Activated CD4-positive, alpha-beta T cell treated with anti-CD3 and anti-CD28 coated beads, Interleukin-2, amount 50 U/mL, for 1 hour (primary cell): Measurements from ENCODE around the gene MMP12.

Experiments
- DNase-seq: peaks from one replicate; pipeline ENCODE4 v3.0.0-alpha.2; 2020

MMP12 gene

DNA sequence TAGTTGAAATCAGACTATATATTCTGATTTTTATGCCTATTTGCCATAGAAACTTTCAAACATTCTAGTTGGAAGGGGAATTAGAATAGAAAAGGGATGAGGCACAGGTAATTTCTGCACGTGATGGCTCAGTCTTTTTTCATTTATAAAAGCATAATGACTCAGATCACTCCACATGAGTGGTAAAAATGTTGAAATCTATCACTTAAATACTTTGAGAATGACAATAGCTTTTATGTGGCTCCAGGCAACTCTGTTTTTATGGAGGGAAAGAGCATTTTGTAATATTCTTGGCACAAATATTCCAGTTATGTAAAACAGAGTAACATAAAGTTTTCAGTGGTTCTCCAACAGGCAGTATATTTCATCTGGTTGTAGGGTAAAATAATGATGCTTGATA is 25.5 kb downstream of the MMP12 start:
- DNase-seq = no peak

DNA sequence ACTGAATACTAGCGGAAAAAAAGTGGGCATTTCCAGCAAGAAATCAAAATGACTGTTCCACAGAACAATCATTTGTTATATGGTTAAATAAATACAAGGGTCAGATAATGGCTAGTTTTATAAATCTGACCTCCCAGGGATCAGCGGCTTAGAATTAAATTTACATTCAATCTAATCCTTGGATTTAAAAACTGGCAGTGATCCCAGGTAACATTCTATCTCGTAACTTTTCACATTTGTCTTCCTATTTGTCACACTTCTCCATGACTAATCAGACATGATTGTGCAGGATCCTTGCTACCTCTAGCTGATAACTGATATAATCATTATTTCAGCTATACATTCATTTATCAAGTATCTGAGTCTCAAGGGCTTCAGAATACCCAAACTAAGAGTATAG is 28.5 kb downstream of the MMP12 start:
- no peak for DNase-seq

DNA sequence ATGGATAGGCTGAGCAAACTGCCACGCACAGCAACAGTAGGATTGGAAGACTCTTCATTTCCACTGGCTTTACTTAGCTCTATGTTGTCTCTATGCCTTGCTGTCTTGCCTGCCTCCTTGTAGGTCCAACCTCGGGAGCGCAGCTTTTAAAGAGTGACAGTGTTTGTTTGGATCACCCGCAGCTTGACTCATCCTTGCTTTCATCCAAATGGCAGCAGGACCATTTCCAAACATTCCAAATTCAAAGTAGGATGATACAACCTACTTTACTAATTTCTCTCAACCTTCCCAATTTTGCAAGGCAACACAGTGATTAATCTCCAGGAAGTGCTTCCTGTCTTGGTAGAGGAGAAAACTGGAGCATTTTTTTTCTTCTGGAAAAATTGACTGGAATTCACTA is 31.3 kb downstream of the MMP12 start, which contains the start of gene MMP3:
TSS of gene MMP3 (minus strand) at position 121 of the 400 bp plus-strand sequence. CDS start at position 58, 63 bp downstream.
- DNase-seq = no peak

DNA sequence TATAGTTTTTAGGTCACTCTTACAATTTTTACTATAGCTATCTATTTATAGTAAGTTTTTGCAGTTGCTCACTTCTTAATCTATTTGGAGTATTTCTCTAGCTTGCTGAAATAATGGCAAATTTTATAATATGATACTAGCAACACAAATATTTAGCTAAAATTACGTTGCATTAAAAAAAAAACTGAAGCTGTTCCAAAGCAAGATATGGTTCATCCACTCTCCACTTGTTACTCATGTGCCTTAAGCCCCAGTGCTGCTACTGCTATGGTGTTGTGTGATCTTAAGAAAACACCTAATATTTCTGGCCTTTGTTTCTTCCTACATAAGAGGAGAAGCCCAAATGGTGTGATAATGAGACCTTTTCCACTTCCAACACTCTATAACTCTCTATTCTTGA is 31.9 kb downstream of the MMP12 start:
- DNase-seq = no peak

DNA sequence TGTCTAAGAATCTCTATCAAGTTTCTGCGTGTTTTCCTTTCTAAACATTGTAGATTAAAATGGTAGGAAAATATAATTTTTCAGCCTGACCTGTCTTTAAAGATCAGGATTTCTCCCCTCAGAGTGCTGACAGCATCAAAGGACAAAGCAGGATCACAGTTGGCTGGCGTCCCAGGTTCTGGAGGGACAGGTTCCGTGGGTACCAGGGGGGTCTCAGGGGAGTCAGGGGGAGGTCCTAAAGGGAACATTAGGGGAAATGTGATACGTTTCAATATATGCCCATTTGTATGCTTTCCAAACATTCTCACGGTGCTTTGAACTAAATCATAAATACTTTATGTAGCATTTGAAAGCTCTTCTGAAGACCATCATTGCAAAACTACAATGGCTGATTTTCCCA is 34.8 kb downstream of the MMP12 start:
- DNase-seq = no peak

DNA sequence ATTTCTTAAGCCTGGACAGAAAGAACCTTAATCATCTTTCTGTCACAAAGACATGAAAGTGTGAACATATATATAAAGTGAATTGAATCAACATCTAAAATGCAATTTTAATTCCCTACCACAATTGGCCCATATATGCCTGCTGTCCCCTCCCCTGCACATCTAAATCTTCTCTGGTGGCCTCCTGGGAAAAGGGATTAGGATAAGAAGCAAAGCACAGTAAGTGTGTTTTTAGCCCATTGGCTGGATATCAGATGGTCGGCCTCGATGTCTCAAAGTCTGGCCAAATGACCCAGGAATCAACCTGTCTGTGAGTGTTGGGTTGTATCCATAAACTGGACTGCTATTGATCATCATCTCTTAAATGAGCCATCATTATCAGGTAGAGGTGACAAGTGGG is 37.1 kb downstream of the MMP12 start:
- no peak for DNase-seq

DNA sequence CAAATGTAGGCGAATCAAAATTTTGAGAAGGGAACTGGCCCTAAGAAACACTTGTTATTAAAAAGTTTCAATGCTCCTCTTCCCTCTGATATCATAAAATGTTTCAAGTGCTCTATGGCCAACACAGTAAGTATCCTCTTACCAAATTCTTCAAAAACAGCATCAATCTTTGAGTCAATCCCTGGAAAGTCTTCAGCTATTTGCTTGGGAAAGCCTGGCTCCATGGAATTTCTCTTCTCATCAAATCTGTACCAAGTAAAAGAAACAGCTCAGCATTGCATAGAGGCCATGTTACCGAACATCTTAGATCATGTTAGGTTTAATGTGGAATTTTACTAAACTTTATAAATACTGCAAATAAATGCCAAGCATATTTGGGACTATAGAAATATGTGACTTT is 37.6 kb downstream of the MMP12 start:
- DNase-seq = no peak

DNA sequence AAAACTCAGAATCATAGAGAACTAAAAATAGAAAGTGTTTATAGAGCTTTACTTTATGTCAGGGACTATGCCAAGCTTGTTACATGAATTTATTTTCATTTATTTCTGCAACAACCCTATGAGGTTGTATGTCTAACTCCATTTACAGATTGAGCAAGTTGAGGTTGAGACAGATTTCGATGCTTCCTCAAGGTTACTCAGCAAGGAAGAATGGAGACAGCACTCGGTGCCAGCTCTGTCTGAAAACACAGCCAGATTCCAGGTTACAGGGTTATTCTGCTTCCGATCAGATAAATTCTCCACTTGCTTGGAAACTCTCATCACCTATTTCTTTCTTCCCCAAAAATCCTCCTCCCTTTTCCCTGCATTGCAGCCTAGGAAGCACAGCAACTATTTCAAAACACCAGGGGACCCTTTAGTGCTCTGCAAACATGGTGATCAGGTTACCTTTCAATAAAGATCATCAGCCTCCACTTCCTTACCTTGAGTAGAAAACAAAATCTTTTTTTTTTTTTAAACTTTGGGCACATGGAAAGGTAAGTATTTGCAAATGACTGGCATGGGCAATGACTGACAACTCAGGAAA is 38.4 kb downstream of the MMP12 start:
- DNase-seq = no peak

DNA sequence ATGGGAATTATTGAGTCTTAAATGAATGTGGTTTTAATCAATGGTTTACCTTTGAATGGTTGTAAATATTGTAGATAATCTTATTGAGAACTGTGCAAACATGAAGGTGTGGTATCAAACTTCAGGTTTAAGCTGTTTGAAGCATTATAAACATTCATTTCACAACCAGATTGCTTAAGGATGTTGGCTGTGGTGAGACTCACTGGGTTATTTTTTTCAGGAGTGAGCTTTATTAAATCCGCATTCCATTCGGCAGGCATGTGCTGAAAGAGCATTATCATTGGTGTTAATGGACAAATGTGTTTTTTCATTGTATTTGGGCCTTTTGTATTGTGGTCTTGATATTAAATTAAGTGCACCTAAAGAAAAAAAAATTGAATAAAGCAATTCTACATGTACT is 41.1 kb downstream of the MMP12 start:
- no peak for DNase-seq

DNA sequence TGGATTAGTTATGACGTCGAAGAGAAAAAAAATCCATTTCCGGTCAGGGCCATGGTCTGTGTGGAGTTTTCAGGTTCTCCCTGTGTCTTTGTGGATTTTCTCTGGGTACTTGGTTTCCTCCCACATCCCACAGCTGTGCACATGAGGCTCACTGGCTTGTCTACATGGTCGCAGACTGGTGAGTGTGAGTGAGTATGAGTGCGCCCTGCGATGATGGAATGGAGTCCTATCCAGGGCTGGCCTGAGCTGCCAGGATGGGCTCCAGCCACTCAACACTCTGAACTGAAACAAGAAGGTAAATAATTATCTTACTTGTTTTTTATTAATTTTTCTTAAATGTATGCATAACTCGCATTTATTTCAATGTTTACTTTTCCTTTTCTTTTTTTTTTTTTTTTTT is 42.2 kb downstream of the MMP12 start:
- DNase-seq = no peak

DNA sequence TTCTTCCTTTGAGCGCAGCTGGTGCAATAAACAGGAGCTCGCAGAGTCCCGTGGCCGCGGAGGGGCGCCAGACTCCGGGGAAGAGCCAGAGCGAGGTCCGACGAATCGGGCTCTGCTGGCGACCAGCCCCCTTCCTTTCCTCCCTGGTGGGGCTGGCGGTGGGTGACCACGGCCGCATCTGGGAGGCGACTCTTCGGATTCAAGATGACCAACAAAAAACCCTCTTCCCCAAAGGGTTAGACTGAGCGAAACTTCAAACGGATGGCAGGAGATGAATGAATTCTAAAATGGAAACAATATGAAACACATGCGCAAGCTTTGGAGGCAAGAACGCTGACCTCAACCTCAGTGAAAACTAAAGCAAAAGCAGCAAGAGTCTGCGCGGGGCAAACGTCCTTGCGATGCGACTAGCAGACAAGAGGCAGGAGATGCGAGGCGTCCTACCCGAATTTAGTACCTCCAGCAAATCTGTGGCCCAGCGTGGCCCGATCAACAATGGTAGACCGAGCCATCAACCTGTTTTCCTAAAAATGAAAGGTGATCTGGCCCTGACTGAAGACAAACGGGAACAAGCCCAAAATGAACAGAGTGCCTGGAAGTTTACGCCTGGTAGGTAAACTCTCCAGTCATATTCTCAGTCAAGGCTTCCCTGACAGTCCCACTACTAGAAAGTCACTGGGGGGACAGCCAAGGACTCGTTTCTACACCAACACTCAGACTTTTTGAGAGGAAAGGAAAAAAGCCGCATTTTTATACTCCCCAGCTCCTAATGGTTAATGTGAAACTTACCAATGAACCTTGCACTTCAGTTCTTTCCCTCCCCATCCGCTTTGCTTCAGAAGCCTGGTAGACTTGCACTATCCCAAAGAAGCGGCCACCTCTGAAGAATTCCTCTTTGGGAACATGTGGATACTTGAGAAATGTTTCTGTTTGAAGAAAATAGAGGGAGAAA is 43.0 kb downstream of the MMP12 start:
- no peak for DNase-seq

DNA sequence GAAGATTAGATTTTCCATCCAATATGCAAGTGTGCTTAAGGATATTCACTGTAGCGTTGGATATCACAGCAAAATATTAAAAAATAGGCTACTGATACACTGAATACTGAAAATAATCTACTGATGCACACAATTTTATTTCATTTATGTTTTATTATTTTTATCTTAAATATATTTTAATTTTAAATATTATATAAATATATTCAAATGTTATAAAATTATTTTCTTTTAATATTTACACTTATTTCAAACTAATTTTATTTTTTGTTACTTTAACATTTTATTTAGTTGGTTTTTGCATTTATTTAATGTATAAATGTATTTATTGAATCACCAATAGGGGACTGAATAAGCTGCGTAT is 43.7 kb downstream of the MMP12 start:
- DNase-seq = no peak

DNA sequence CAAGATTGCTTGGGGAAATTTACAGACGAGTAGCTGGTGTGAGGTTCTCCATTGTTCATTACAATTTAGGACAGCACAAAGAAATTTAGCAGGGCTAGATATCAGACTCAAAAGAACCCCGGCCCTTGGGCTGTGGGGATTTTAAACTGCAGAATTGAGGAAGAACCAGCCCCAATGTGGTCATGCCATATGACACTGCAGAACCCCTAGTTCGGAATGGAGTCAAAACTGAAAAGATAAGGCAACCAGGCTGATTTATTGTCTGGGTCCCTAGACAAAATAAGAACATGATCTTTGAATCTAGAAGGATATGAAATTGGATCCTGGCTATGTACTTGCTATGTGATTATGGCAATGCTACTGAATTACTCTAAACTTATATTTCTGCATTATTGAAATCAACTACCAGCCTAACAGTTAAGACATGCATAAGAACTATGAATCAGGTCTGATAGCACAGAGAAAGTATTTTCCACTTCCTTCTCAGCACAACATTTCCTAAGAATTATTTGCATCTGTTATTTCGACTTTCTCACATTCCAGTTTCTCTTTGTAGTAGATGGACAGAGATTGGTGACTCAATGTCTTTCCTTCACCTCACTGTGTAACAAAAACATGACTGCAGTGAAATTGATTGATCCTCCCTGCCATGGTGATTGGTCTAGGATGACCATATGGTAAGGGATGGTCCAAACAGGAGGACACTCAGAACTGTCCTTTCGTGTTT is 44.6 kb downstream of the MMP12 start:
- DNase-seq = no peak

DNA sequence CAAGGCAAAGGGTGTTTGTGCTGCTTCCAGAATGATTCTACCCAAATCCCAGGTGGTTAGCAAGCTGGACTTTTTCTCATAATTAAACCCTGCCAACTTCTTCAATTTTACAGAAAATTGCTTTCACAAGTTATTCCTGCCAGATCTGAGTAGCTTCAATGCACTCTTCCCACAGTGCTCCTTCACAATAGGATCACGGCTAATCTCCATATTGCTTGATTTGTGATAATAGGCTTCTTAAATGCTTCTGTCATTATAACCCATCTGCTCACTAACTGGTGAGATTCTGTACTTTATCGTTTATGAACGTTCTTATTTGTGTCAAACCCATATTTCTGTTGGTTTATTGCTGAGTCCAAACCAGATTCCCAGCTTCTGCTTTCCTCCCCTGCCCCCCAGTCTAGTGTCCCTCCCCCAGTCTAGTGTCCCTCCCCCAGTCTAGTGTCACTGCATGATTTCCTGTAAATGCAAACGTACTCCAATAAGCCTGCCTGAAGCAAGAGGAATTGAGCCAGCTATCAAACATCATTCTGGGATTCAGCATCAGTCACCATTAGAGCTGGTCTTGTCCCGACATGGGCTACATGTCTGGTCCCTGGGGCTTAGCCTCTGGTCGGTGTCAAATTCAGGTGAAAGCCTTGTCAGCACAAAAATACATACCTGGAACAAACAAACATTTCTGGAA is 45.3 kb downstream of the MMP12 start:
- DNase-seq = no peak

DNA sequence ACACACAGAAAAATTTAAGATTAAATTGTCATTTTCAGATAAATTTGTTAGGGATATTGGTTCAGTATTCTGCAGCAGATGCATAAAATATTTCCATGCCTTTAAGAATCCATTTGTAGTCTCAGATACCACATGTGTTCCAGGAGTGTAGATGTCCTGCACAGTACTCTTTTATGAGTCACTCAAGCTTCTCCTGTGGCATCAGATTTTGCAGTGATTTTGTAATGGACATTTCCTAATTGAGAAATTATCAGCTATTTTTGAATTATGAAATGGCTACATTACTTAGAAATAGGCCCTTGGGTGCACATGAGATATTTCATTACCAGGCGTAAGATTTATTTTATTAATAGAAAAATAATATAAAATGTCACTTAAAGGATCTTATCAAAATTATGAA is 50.2 kb downstream of the MMP12 start:
- DNase-seq = no peak

DNA sequence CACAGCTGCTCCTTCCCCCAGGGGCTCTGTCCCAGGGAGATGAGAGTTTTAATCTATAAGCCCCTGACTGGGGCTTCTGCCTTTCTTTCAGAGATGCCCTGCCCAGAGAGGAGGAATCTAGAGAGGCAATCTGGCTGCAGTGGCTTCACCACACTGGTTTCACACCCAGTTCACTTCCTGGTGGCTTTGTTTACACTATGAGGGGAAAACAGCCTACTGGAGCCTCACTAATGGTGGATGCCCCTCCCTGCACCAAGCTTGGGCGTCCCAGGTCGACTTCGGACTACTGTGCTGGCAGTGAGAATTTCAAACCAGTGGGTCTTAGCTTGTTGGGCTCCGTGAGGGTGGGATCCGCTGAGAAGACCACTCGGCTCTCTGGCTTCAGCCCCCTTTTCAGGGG is 55.3 kb downstream of the MMP12 start:
- DNase-seq = no peak

DNA sequence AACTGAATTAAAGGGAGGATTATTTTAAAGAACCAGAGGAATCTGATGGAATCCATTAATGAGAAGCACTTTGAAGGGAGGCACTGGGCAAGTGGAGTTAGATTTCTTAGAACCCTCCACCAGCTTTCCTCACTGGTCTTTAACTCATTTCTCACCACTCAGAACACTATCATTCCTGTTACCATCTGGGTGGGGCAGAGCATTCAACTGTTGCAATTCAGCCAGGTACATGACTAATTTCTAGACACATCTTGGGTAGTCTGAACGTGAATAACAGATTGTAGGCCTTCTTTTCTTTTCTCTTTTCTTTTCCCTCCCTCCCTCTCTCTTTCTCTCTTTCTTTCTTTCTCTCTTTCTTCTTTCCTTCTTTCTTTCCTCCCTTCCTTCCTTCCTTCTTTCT is 61.3 kb downstream of the MMP12 start:
- no peak for DNase-seq
